HCT116 (cell line): ENCODE measurements around the gene ALOX15. TPM values are rescaled to one million over a fixed set of nuclear protein-coding genes. Genes with fewer than 3 reads are reported as not detected.

Experiments
- ATAC-seq: fragments of 200-7000 bp; cut with Tn5 transposase; 2 replicates; pipeline ENCODE4 v1.9.1; 2020; ENCODE audit warnings: mild to moderate bottlenecking, moderate library complexity
- BruUV-seq: library from RNA; stranded (reverse); fragments of 400-500 nt; replicated peaks from 2 replicates; lab custom pipeline; 2021; lab: Mats Ljungman, UMichigan
- CTCF ChIA-PET: fragments of 300-600 bp; sonication (Branson Sonifier 250); formaldehyde crosslinking; loops from one replicate; lab custom pipeline; 2021; ENCODE audit warnings: antibody characterized with exemption; lab: Charles Lee
- POLR2A ChIA-PET: fragments of 300-600, 350-600 bp; sonication (Branson Sonifier 250); formaldehyde crosslinking; loops from one replicate; lab custom pipeline; 2021; ENCODE audit warnings: antibody characterized with exemption; lab: Charles Lee
- RAD21 ChIA-PET, 2 experiments: fragments of 300-600 bp; sonication (Branson Sonifier 250); formaldehyde crosslinking; loops; one replicate each; lab custom pipeline; 2023; ENCODE audit warnings: low total read pairs in 2 of 2; ENCODE audit not compliant: uncharacterized antibody in 2 of 2, unreplicated experiment in 2 of 2, low non-redundant PET in 1 of 2; lab: Charles Lee
- DNase-seq: peaks from one replicate; pipeline ENCODE4 v3.0.0-alpha.2; 2010; ENCODE audit warnings: low read depth, low spot score
- H2AFZ ChIP-seq: fragments of 200-600 bp; shearing (Covaris generic), sonication (generic); 2 replicates; pipeline ENCODE4 v1.6.1; 2017; ENCODE audit warnings: low read depth, mixed run types, mixed read lengths, antibody characterized with exemption, low read length; ENCODE audit not compliant: poor library complexity, severe bottlenecking
- H3K27ac ChIP-seq: 2 replicates; pipeline ENCODE4 v1.5.1; 2012; ENCODE audit warnings: low read depth, low read length
- H3K27me3 ChIP-seq: fragments of 200-600 bp; sonication (generic); 2 replicates; pipeline ENCODE4 v1.6.1; 2016; ENCODE audit warnings: mixed run types, low read length, mixed read lengths; ENCODE audit not compliant: insufficient read depth
- H3K36me3 ChIP-seq, 2 experiments: fragments of 200-500 bp in 1 of 2; fragments of 200-600 bp in 1 of 2; sonication (Bioruptor generic) in 1 of 2; sonication (generic) in 1 of 2; 2 replicates each; pipeline versions ENCODE4 v1.5.1 to v1.6.1; 2014 to 2016; ENCODE audit warnings: low read length in 2 of 2, inconsistent platforms in 1 of 2, mixed read lengths in 1 of 2, mixed run types in 1 of 2; ENCODE audit not compliant: insufficient read depth in 2 of 2, control insufficient read depth in 1 of 2
- H3K4me1 ChIP-seq, 2 experiments: fragments of 200-600 bp in 1 of 2; sonication (generic) in 1 of 2; 2 replicates each; pipeline versions ENCODE4 v1.5.1 to v1.6.1; 2012 to 2017; ENCODE audit warnings: low read length in 2 of 2, inconsistent platforms in 1 of 2, mild to moderate bottlenecking in 1 of 2, mixed read lengths in 1 of 2, mixed run types in 1 of 2, moderate library complexity in 1 of 2; ENCODE audit not compliant: insufficient read depth in 2 of 2, control insufficient read depth in 1 of 2
- H3K4me2 ChIP-seq: fragments of 200-600 bp; sonication (generic); 2 replicates; pipeline ENCODE4 v1.6.1; 2017; ENCODE audit warnings: mixed run types, low read length, mixed read lengths
- H3K4me3 ChIP-seq, 2 experiments: fragments of 200-600 bp in 1 of 2; sonication (generic) in 1 of 2; replicated peaks in 1 of 2; 2 replicates each; pipeline ENCODE4 v1.5.1; 2011 to 2016; ENCODE audit warnings: low read length in 2 of 2, control low read depth in 1 of 2, low read depth in 1 of 2, mild to moderate bottlenecking in 1 of 2, mixed read lengths in 1 of 2, mixed run types in 1 of 2
- H3K79me2 ChIP-seq: fragments of 200-600 bp; sonication (generic); 2 replicates; pipeline ENCODE4 v1.6.1; 2017; ENCODE audit warnings: mild to moderate bottlenecking, mixed run types, low read length, moderate library complexity, mixed read lengths; ENCODE audit not compliant: insufficient read depth
- H3K9ac ChIP-seq: fragments of 200-600 bp; sonication (generic); 2 replicates; pipeline ENCODE4 v1.6.1; 2016; ENCODE audit warnings: low read length, mixed read lengths
- H3K9me2 ChIP-seq: fragments of 200-600 bp; sonication (generic), shearing (Covaris generic); 2 replicates; pipeline ENCODE4 v1.6.1; 2017; ENCODE audit warnings: mixed run types, mild to moderate bottlenecking, moderate library complexity; ENCODE audit not compliant: insufficient read depth
- H3K9me3 ChIP-seq, 2 experiments: fragments of 200-500 bp in 1 of 2; fragments of 200-600 bp in 1 of 2; sonication (Bioruptor generic) in 1 of 2; sonication (generic) in 1 of 2; 2 replicates each; pipeline ENCODE4 v1.6.1; 2014 to 2017; ENCODE audit warnings: low read length in 2 of 2, mixed read lengths in 2 of 2, inconsistent platforms in 1 of 2, low read depth in 1 of 2, mild to moderate bottlenecking in 1 of 2, mixed run types in 1 of 2, moderate library complexity in 1 of 2; ENCODE audit not compliant: control insufficient read depth in 1 of 2, insufficient read depth in 1 of 2
- H4K20me1 ChIP-seq: fragments of 200-600 bp; sonication (generic), shearing (Covaris generic); 2 replicates; pipeline ENCODE4 v1.6.1; 2017; ENCODE audit warnings: mixed run types, mild to moderate bottlenecking, moderate library complexity; ENCODE audit not compliant: insufficient read depth
- EGR1 ChIP-seq: IDR thresholded peaks from 2 replicates; pipeline ENCODE4 v1.6.1; 2012; ENCODE audit warnings: low read depth
- EZH2phosphoT487 ChIP-seq: fragments of 200-600 bp; IDR thresholded peaks from 2 replicates; pipeline ENCODE4 v1.6.1; 2018; ENCODE audit warnings: antibody characterized with exemption, borderline replicate concordance
- FOSL1 ChIP-seq: IDR thresholded peaks from 2 replicates; pipeline ENCODE4 v1.6.1; 2012; ENCODE audit warnings: low read depth
- JUND ChIP-seq: IDR thresholded peaks from 2 replicates; pipeline ENCODE4 v1.6.1; 2012
- POLR2AphosphoS5 ChIP-seq: IDR thresholded peaks from 2 replicates; pipeline ENCODE4 v1.6.1; 2011; ENCODE audit warnings: mild to moderate bottlenecking, low read depth, low read length, moderate library complexity
- SIN3A ChIP-seq: IDR thresholded peaks from 2 replicates; pipeline ENCODE4 v1.6.1; 2012; ENCODE audit warnings: low read depth
- SRF ChIP-seq: IDR thresholded peaks from 2 replicates; pipeline ENCODE4 v1.6.1; 2012; ENCODE audit warnings: low read depth
- YY1 ChIP-seq: IDR thresholded peaks from 2 replicates; pipeline ENCODE4 v1.6.1; 2011; ENCODE audit warnings: low read length, low read depth, moderate library complexity, mild to moderate bottlenecking; ENCODE audit not compliant: insufficient replicate concordance; ENCODE audit errors: extremely low read depth
- ZBTB33 ChIP-seq: IDR thresholded peaks from 2 replicates; pipeline ENCODE4 v1.6.1; 2011; ENCODE audit warnings: mild to moderate bottlenecking, low read length, moderate library complexity; ENCODE audit not compliant: insufficient replicate concordance; ENCODE audit errors: extremely low read depth
- intact Hi-C: fragments of 100-400 bp; cut with micrococcal nuclease; formaldehyde crosslinking; loops from 2 replicates; pipeline ENCODE4 v1.10.0; 2022
- total RNA-seq: library from RNA; stranded (reverse); gene quantifications from one replicate; pipeline ENCODE4 v1.2.1, GENCODE V29; 2021; ENCODE audit not compliant: unreplicated experiment
- TF ChIP-seq, protein P1 (sequence below): IDR thresholded peaks from 2 replicates; pipeline ENCODE4 v1.6.1; 2012

The ALOX15 gene
- total RNA-seq, 1 experiment from 2014 or later = 0.57 TPM

DNA sequence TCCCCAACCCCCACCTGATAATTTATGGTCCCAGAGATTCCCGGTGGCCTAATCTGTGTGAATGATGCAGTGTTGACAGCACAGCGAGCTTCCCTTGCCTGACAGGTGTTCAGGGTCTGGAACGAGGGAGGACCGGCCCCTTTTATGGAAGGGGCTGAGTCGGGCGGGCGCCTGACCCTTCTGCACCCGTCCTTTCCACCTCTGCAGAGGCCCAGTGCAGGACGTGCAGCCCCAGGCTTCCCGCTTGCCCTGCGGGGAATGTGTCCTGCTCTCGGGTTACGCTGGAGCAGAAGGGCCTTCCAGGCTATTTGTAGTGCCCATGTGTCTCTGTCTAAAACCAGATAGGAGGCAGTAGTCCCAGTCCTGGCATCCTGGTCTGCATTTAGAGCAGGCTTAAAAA, 40.9 kb downstream of the ALOX15 start:
- no TSS peak for BruUV-seq
- Histone ChIP-seq H3K9me3 (no peaks in the 10 kb centered on the region), H3K27ac (no peak overlapping the region), H4K20me1 (no peaks in the 10 kb centered on the region), H3K9ac (no peak overlapping the region), H3K4me2 (no peak overlapping the region), H3K4me1 (no peaks in the 10 kb centered on the region; a peak in 1 of 4 replicates), H3K36me3 (no peaks in the 10 kb centered on the region), H2AFZ (no peak overlapping the region), H3K9me2 (no peaks in the 10 kb centered on the region), H3K4me3 (no peak overlapping the region), H3K79me2 (no peaks in the 10 kb centered on the region), H3K27me3 (no peaks in the 10 kb centered on the region)
- POLR2A ChIA-PET = no interaction called here
- RAD21 ChIA-PET = no interaction called here
- intact Hi-C loops = no loop called here
- CTCF ChIA-PET = no interaction called here
- TF ChIP-seq SIN3A (no peak), FOSL1 (no peak), EGR1 (no peak), ZBTB33 (no peak), POLR2AphosphoS5 (no peak), SRF (no peak)
- ATAC-seq = no peak
- no peak for DNase-seq

GRCh38 chr17:4599505-4600281, 41.8 kb downstream of the ALOX15 start:
- no peak overlapping the region for H3K9ac ChIP-seq
- H3K36me3 ChIP-seq = no peaks in the 10 kb centered on the region
- no peak for DNase-seq
- H4K20me1 ChIP-seq = no peaks in the 10 kb centered on the region
- no peak overlapping the region for H3K4me3 ChIP-seq
- BruUV-seq = no TSS peak
- ChIA-PET RAD21 (no interaction called here), POLR2A (no interaction called here), CTCF (interaction anchor here (0.9 kb wide), 1 partner anchor 33 kb away, joined by 3 read pairs; no protein-coding TSS in a partner anchor)
- TF ChIP-seq YY1 (no peak), JUND (no peak), FOSL1 (no peak), EZH2phosphoT487 (no peak), EGR1 (no peak), ZBTB33 (no peak)
- TF ChIP-seq, protein P1, sequence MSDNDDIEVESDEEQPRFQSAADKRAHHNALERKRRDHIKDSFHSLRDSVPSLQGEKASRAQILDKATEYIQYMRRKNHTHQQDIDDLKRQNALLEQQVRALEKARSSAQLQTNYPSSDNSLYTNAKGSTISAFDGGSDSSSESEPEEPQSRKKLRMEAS = no peak
- ATAC-seq = no peak
- H2AFZ ChIP-seq = no peak overlapping the region
- H3K4me2 ChIP-seq = no peak overlapping the region
- H3K4me1 ChIP-seq = no peaks in the 10 kb centered on the region; a peak in 1 of 4 replicates
- no peaks in the 10 kb centered on the region for H3K27me3 ChIP-seq
- H3K9me2 ChIP-seq = no peaks in the 10 kb centered on the region
- H3K9me3 ChIP-seq = no peaks in the 10 kb centered on the region
- intact Hi-C loops = no loop called here
- no peak overlapping the region for H3K27ac ChIP-seq
- no peaks in the 10 kb centered on the region for H3K79me2 ChIP-seq
